SK-N-SH (cell line): ENCODE results near the gene ADAMTS16. TPM values are rescaled to one million over a fixed set of nuclear protein-coding genes. Genes with fewer than 3 reads are reported as not detected.

Source experiments
- CTCF ChIA-PET: fragments of 300-600, 350-600 bp; formaldehyde crosslinking; extraction: SDS; loops from one replicate; lab custom pipeline; 2021; lab: Yijun Ruan, JAX
- POLR2A ChIA-PET: fragments of 350-600 bp; sonication (Branson Sonifier 250); formaldehyde crosslinking; extraction: SDS; loops from one replicate; lab custom pipeline; 2020; ENCODE audit warnings: antibody characterized with exemption, inconsistent platforms; lab: Yijun Ruan, JAX
- DNase-seq: peaks from one replicate; pipeline ENCODE4 v3.0.0; 2012
- H2AFZ ChIP-seq: fragments of 200-600 bp; sonication (generic); 2 replicates; pipeline ENCODE4 v1.8.1; 2016; ENCODE audit warnings: antibody characterized with exemption, mild to moderate bottlenecking, low read depth
- H3F3A ChIP-seq: fragments of 200-600 bp; sonication (generic); replicated peaks from 2 replicates; pipeline ENCODE3; 2016; ENCODE audit warnings: antibody characterized with exemption, mild to moderate bottlenecking; ENCODE audit not compliant: insufficient read depth
- H3K27ac ChIP-seq, 2 experiments: fragments of 200-500 bp in 1 of 2; fragments of 200-600 bp in 1 of 2; sonication (Bioruptor generic) in 1 of 2; sonication (generic), shearing (Covaris generic) in 1 of 2; 2 replicates each; pipeline versions ENCODE4 v1.5.1 to v1.6.1; 2014 to 2016; ENCODE audit warnings: low read depth in 2 of 2, inconsistent platforms in 1 of 2, low read length in 1 of 2, mild to moderate bottlenecking in 1 of 2, mixed read lengths in 1 of 2
- H3K27me3 ChIP-seq: fragments of 200-600 bp; sonication (generic), shearing (Covaris generic); 2 replicates; pipeline ENCODE4 v1.6.1; 2016; ENCODE audit warnings: mixed run types; ENCODE audit not compliant: insufficient read depth
- H3K36me3 ChIP-seq, 2 experiments: fragments of 200-500 bp in 1 of 2; fragments of 200-600 bp in 1 of 2; sonication (Bioruptor generic) in 1 of 2; sonication (generic) in 1 of 2; replicated peaks in 1 of 2; 2 replicates each; pipeline versions ENCODE3 to v1.5.1; 2014 to 2016; ENCODE audit warnings: low read length in 1 of 2, mild to moderate bottlenecking in 1 of 2; ENCODE audit not compliant: insufficient read depth in 2 of 2, control insufficient read depth in 1 of 2
- H3K4me1 ChIP-seq, 2 experiments: fragments of 200-500 bp in 1 of 2; fragments of 200-600 bp in 1 of 2; sonication (Bioruptor generic) in 1 of 2; sonication (generic), shearing (Covaris generic) in 1 of 2; 2 replicates each; pipeline versions ENCODE4 v1.5.1 to v1.6.1; 2014 to 2016; ENCODE audit warnings: low read depth in 1 of 2, low read length in 1 of 2, mixed run types in 1 of 2; ENCODE audit not compliant: insufficient read depth in 2 of 2, control insufficient read depth in 1 of 2
- H3K4me2 ChIP-seq: fragments of 200-600 bp; sonication (generic), shearing (Covaris generic); 2 replicates; pipeline ENCODE4 v1.6.1; 2017; ENCODE audit warnings: mixed run types
- H3K4me3 ChIP-seq, 2 experiments: fragments of 200-500 bp in 1 of 2; fragments of 200-600 bp in 1 of 2; sonication (Bioruptor generic) in 1 of 2; sonication (generic), shearing (Covaris generic) in 1 of 2; 2 replicates each; pipeline versions ENCODE4 v1.5.1 to v1.8.1; 2014 to 2016; ENCODE audit warnings: low read depth in 2 of 2, inconsistent platforms in 1 of 2, low read length in 1 of 2, mild to moderate bottlenecking in 1 of 2, mixed read lengths in 1 of 2, moderate library complexity in 1 of 2
- H3K79me2 ChIP-seq: fragments of 200-600 bp; sonication (generic); 2 replicates; pipeline ENCODE4 v1.8.1; 2017; ENCODE audit warnings: mild to moderate bottlenecking; ENCODE audit not compliant: insufficient read depth
- H3K9ac ChIP-seq: fragments of 200-600 bp; sonication (generic); 2 replicates; pipeline ENCODE4 v1.6.1; 2017; ENCODE audit warnings: mixed run types
- H3K9me2 ChIP-seq: fragments of 200-600 bp; sonication (generic); 2 replicates; pipeline ENCODE4 v1.6.1; 2017; ENCODE audit warnings: mixed run types
- H3K9me3 ChIP-seq: fragments of 200-600 bp; sonication (generic); 2 replicates; pipeline ENCODE4 v1.6.1; 2017; ENCODE audit warnings: mixed run types, mild to moderate bottlenecking, moderate library complexity
- H4K20me1 ChIP-seq: fragments of 200-600 bp; sonication (generic); 2 replicates; pipeline ENCODE4 v1.6.1; 2017; ENCODE audit warnings: mild to moderate bottlenecking, mixed run types; ENCODE audit not compliant: insufficient read depth
- ELF1 ChIP-seq: IDR thresholded peaks from 2 replicates; pipeline ENCODE4 v1.4.0; 2012
- EP300 ChIP-seq, 2 experiments: IDR thresholded peaks; 2 replicates each; pipeline versions ENCODE4 v1.4.0 to v1.6.1; 2012; ENCODE audit warnings: borderline replicate concordance in 1 of 2, low read depth in 1 of 2, low read length in 1 of 2
- EZH2phosphoT487 ChIP-seq: fragments of 200-600 bp; sonication (generic); IDR thresholded peaks from 2 replicates; pipeline ENCODE4 v1.6.1; 2017; ENCODE audit warnings: low read depth, mixed run types, mild to moderate bottlenecking, antibody characterized with exemption, moderate library complexity, borderline replicate concordance
- FOSL2 ChIP-seq: IDR thresholded peaks from 2 replicates; pipeline ENCODE4 v1.4.0; 2012; ENCODE audit warnings: low read depth, mild to moderate bottlenecking, moderate library complexity, borderline replicate concordance
- FOXM1 ChIP-seq: IDR thresholded peaks from 2 replicates; pipeline ENCODE4 v1.4.0; 2012; ENCODE audit warnings: low read depth, mild to moderate bottlenecking
- GATA2 ChIP-seq: sonication (generic); formaldehyde crosslinking; IDR thresholded peaks from 2 replicates; pipeline ENCODE4 v1.5.0; 2020; ENCODE audit warnings: mild to moderate bottlenecking, missing genetic modification reagents
- JUND ChIP-seq: IDR thresholded peaks from 2 replicates; pipeline ENCODE4 v1.4.0; 2012
- NFIC ChIP-seq: IDR thresholded peaks from 2 replicates; pipeline ENCODE4 v1.4.0; 2012; ENCODE audit warnings: borderline replicate concordance
- NRF1 ChIP-seq: IDR thresholded peaks from 2 replicates; pipeline ENCODE4 v1.6.1; 2012; ENCODE audit warnings: low read depth, mild to moderate bottlenecking, low read length
- RAD21 ChIP-seq: IDR thresholded peaks from 2 replicates; pipeline ENCODE4 v1.6.1; 2012; ENCODE audit warnings: mild to moderate bottlenecking, low read length
- WGBS: methylation state at CpG from one replicate; pipeline ENCODE4 v1.1.6; 2017; ENCODE audit warnings: low lambda C conversion rate; 5-methylcytosine and 5-hydroxymethylcytosine counted together
- polyA plus RNA-seq, 3 experiments: library from polyadenylated mRNA; depleted of rRNA; stranded (reverse); fragments of >200 nt; gene quantifications; 2 replicates each; pipeline ENCODE4 v1.2.3, GENCODE V29; 2012
- TF ChIP-seq, protein P1 (sequence below): fragments of 150-350 bp; IDR thresholded peaks from 2 replicates; pipeline ENCODE4 v1.6.1; 2016; ENCODE audit warnings: mild to moderate bottlenecking, low read depth, low read length
- TF ChIP-seq, protein P2 (sequence below): IDR thresholded peaks from 2 replicates; pipeline ENCODE4 v1.4.0; 2012; ENCODE audit warnings: low read depth, borderline replicate concordance
- TF ChIP-seq, protein P3 (sequence below): IDR thresholded peaks from 2 replicates; pipeline ENCODE4 v1.6.1; 2012; ENCODE audit warnings: mild to moderate bottlenecking, low read depth, low read length, moderate library complexity

ADAMTS16 gene
- polyA plus RNA-seq, 1 of the 3 experiments (the other 2 are of a cell fraction) = not detected

DNA sequence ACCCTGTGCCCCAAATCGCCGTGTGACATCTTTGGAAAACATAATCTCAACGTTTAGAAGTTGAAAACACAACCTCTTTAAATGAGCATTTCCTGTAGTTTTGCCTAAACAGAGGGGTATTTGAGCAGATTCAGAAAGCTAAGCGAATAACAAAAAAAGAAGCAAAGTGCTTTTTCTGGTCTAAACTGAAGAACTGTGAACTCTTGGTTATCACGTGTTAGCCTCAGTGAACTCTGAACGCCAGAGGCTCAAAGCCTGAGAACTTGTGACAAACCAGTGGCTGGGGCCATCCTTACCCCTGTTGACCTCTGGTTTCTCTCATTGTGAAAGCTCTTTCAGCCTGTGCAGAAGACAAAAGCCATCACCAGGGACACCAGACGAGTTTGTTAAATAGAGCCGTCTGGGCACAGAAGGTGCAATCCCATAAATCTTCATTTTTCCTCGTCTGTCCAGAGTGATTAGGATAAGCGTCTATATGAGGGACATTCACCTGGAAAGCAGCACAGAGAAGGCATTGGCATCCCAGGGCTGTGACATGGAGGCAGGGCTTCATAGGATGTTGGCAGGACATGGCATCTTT lies 220.9 kb downstream of the ADAMTS16 start:
- POLR2A ChIA-PET = no interaction called here
- H3K27me3 ChIP-seq = no peaks in the 10 kb centered on the region
- TF ChIP-seq FOXM1 = no peak
- no peak for TF ChIP-seq JUND
- no peak for TF ChIP-seq EP300 (IDR thresholded peaks at IDR 0.05; ENCODE audit: borderline replicate concordance in 1 of 2, low read depth in 1 of 2, low read length in 1 of 2)
- no peak for TF ChIP-seq FOSL2
- TF ChIP-seq, protein P1, sequence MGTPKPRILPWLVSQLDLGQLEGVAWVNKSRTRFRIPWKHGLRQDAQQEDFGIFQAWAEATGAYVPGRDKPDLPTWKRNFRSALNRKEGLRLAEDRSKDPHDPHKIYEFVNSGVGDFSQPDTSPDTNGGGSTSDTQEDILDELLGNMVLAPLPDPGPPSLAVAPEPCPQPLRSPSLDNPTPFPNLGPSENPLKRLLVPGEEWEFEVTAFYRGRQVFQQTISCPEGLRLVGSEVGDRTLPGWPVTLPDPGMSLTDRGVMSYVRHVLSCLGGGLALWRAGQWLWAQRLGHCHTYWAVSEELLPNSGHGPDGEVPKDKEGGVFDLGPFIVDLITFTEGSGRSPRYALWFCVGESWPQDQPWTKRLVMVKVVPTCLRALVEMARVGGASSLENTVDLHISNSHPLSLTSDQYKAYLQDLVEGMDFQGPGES = no peak
- no peak for TF ChIP-seq EZH2phosphoT487
- no peak for TF ChIP-seq ELF1
- TF ChIP-seq, protein P2, sequence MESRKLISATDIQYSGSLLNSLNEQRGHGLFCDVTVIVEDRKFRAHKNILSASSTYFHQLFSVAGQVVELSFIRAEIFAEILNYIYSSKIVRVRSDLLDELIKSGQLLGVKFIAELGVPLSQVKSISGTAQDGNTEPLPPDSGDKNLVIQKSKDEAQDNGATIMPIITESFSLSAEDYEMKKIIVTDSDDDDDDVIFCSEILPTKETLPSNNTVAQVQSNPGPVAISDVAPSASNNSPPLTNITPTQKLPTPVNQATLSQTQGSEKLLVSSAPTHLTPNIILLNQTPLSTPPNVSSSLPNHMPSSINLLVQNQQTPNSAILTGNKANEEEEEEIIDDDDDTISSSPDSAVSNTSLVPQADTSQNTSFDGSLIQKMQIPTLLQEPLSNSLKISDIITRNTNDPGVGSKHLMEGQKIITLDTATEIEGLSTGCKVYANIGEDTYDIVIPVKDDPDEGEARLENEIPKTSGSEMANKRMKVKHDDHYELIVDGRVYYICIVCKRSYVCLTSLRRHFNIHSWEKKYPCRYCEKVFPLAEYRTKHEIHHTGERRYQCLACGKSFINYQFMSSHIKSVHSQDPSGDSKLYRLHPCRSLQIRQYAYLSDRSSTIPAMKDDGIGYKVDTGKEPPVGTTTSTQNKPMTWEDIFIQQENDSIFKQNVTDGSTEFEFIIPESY = no peak
- TF ChIP-seq RAD21 = no peak
- TF ChIP-seq NFIC = no peak
- H3K4me3 ChIP-seq = no peak overlapping the region
- H3K79me2 ChIP-seq = no peaks in the 10 kb centered on the region
- peaks cover 0 to 2% of the 10 kb centered on the region in 2 experiments; a peak in 1 of 4 replicates for H3K4me1 ChIP-seq
- H2AFZ ChIP-seq = no peak overlapping the region
- H3K4me2 ChIP-seq = no peak overlapping the region
- H3K27ac ChIP-seq = no peak overlapping the region
- H3F3A ChIP-seq = no peaks in the 10 kb centered on the region
- H3K9me2 ChIP-seq = no peaks in the 10 kb centered on the region
- H3K9me3 ChIP-seq = no peaks in the 10 kb centered on the region
- CTCF ChIA-PET = no interaction called here
- DNase-seq = no peak
- no peak overlapping the region for H3K9ac ChIP-seq
- 54% methylated on average over 10 of the region's 10 CpGs for whole genome bisulfite sequencing
- no peaks in the 10 kb centered on the region for H4K20me1 ChIP-seq
- H3K36me3 ChIP-seq = no peaks in the 10 kb centered on the region

DNA sequence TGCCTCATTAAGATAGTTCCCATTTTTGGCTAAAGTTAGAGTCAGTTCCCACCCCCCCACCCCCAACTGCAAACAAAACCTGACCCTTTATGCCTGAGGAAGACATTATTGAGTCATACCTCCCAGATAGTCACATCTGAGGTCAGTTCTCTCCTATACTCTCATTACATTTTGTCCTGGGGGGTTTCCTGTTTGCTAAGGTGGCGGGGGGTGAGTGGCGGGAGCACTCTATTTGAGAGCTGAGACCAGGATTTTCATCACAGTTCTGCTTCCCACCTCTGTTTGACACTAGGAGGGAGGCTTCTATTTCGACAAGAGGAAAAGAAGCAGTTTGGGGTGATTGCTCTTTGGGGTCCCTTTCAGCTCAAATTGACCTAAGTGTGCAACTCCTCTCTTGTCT lies 222.9 kb downstream of the ADAMTS16 start:
- Histone ChIP-seq H3F3A (no peaks in the 10 kb centered on the region), H3K27me3 (no peaks in the 10 kb centered on the region), H3K4me2 (no peak overlapping the region), H3K9me2 (no peaks in the 10 kb centered on the region), H3K4me3 (no peak overlapping the region)
- WGBS = 61% methylated on average over 3 of the region's 3 CpGs
- CTCF ChIA-PET = interaction anchor here (1.3 kb wide), 1 partner anchor 33 kb away, joined by 3 read pairs; no protein-coding TSS in a partner anchor
- no peak for TF ChIP-seq GATA2 (CRISPR knock-in tag)
- TF ChIP-seq, protein P3, sequence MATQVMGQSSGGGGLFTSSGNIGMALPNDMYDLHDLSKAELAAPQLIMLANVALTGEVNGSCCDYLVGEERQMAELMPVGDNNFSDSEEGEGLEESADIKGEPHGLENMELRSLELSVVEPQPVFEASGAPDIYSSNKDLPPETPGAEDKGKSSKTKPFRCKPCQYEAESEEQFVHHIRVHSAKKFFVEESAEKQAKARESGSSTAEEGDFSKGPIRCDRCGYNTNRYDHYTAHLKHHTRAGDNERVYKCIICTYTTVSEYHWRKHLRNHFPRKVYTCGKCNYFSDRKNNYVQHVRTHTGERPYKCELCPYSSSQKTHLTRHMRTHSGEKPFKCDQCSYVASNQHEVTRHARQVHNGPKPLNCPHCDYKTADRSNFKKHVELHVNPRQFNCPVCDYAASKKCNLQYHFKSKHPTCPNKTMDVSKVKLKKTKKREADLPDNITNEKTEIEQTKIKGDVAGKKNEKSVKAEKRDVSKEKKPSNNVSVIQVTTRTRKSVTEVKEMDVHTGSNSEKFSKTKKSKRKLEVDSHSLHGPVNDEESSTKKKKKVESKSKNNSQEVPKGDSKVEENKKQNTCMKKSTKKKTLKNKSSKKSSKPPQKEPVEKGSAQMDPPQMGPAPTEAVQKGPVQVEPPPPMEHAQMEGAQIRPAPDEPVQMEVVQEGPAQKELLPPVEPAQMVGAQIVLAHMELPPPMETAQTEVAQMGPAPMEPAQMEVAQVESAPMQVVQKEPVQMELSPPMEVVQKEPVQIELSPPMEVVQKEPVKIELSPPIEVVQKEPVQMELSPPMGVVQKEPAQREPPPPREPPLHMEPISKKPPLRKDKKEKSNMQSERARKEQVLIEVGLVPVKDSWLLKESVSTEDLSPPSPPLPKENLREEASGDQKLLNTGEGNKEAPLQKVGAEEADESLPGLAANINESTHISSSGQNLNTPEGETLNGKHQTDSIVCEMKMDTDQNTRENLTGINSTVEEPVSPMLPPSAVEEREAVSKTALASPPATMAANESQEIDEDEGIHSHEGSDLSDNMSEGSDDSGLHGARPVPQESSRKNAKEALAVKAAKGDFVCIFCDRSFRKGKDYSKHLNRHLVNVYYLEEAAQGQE = no peak
- no peak for TF ChIP-seq NRF1
- TF ChIP-seq, all 33 proteins: peak for 0
- H2AFZ ChIP-seq = no peak overlapping the region
- no peak overlapping the region for H3K9ac ChIP-seq
- peaks cover 0 to 2% of the 10 kb centered on the region in 2 experiments; a peak in 1 of 4 replicates for H3K4me1 ChIP-seq
- no peaks in the 10 kb centered on the region for H3K9me3 ChIP-seq
- no peaks in the 10 kb centered on the region for H4K20me1 ChIP-seq
- DNase-seq = no peak
- H3K36me3 ChIP-seq = no peaks in the 10 kb centered on the region
- POLR2A ChIA-PET = no interaction called here
- no peak overlapping the region for H3K27ac ChIP-seq
- no peaks in the 10 kb centered on the region for H3K79me2 ChIP-seq
